Cardiac septum (tissue), 1 donor: ENCODE data around the gene FURIN. TPM values are rescaled to one million over a fixed set of nuclear protein-coding genes. Genes with fewer than 3 reads are reported as not detected.
"Not testable (repeated sequence)": the region's sequence is repeated elsewhere in the genome, so short reads cannot be mapped to it uniquely, and the experiment has no call there.

Source experiments
- DNase-seq: peaks from one replicate; pipeline ENCODE4 v3.0.0-alpha.2; 2020; ENCODE audit warnings: low spot score
- intact Hi-C: fragments of 100-400 bp; cut with DNase I; formaldehyde crosslinking; loops from one replicate; pipeline ENCODE4 v1.14.0; 2022
- total RNA-seq: library from RNA; stranded (reverse); fragmentation: NEBNext Ultra II Directional; extraction: Animal tissue kit (Norgen Biotek cat#: 25700); gene quantifications from one replicate; pipeline ENCODE4 v1.2.1, GENCODE V29; 2021
- donor health status: DM: no; HTN: no; CAD: no.

FURIN gene
- total RNA-seq, 1 donor from 2014 or later: 43.9 TPM

- no peak for DNase-seq
- intact Hi-C loops: no loop called here
Observed at GRCh38 chr15:90840157-90840855, 28.1 kb upstream of the FURIN start.

DNA sequence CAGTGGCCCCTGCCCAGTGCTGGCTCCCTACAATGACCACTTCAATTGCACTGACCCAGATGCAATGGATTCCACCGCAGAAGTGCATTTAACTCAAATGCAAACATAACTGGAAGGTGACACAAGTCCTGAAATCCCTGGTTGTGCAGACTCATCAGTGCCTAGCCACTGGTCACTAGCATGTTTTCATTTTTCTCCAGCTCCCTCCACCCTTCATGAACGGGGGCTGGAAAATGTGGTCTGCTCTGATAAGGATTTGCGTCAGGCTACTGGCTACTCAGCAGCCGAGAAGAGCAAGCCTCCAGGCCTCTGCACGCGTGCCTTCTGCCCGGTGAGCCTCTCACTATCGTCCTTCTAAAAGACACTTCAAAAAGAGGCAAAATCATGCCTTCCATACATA is 27.4 kb upstream of the FURIN start:
- intact Hi-C loops: no loop called here
- DNase-seq: no peak

DNA sequence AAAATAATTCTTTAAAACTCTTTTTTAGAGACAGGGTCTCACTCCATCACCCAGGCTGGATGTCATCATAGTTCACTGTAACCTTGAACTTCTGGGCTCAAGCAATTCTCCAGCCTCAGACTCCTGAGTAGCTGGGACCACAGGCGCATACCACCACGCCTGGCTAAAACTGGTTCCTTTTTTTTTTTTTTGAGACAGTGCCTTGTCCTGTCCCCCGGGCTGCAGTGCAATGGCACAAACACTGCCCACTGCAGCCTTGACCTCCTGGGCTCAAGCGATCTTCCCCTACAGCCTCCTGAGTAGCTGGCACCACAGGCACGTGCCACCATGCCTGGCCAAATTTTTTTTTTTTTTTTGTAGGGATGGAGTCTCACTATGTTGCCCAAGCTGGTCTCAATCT is 23.7 kb upstream of the FURIN start:
- DNase-seq: no peak
- intact Hi-C loops: no loop called here

DNA sequence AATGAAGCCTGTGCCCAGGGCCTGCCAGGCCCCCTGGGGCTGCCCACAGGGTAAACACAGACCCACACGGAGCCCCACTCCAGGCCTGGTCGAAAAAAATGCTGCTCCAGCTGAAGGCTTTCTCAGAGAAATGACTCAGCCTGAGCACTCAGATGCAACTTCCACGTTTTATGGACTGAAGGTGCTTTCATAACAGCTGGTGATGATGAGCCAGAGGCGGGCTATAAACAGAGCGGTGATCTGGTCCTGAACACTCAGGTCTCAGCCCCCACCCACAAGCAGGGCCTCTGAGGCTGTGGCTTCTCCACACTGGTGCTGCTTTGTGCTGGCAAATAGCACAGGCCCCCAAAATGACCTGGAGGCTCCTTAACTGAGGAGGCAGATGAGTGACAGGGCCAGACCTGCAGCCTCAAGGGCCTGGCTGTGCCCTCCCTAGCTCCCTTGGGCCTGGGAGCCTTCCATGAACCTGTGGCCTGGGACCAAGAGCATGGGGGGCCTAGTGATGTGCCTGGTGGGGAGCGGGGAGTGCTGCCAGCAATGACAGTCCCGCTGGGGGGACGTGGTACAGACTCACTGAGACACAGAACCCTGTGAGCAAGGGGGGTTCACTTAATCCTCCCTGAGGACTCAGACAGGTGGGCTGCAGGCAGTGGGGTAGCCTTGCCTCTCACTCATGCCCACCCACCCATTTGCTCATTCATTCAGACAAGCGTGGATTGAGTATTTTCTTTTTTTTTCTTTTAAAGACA is 23.0 kb upstream of the FURIN start:
- DNase-seq: peak; percentile 76
- intact Hi-C loops: no loop called here

- intact Hi-C loops, DNase-seq: not testable (repeated sequence)
Observed at GRCh38 chr15:90849424-90849823, 19.0 kb upstream of the FURIN start.

DNA sequence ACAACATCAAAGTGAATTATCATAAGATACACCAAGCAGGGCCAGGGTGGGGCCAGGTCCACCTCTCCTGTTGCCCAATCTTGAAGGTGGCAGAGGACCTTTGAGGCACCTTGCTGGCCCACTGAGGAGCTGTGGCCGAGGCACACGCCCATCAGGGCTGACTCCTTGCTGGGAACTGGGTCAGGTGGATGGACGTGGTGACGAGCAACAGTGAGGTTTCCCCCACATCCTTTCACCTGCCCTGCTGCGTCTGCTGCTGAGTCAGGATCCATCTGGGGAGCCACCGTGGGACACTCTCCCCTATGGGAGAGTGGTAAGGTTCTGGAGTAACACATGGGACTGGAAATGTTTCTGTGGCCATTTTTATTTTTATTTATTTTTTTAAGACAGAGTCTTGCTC is 17.3 kb upstream of the FURIN start:
- intact Hi-C loops: no loop called here
- no peak for DNase-seq

GRCh38 chr15:90851940-90852339 is 16.4 kb upstream of the FURIN start:
- intact Hi-C loops: no loop called here
- no peak for DNase-seq

DNA sequence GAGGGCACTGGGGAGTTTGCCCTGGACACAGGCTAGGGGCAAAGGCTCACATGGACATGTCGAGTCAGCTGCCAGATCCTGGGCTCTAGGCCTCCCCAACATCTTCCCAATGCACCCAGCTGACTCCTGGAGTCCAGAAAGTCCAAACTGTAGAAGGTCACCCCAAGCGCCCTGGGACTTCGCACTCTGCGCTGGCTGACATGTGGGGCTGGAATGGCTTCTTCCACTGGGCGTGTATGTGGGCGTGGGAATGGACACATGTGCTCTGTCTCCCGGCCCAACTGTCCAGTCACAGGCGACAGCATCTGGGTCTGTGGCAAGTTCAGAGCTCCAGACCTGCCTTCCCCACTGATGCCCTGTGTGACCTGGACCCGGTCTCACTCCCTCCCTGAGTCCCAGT is 13.2 kb upstream of the FURIN start:
- DNase-seq: no peak
- intact Hi-C loops: no loop called here

- no peak for DNase-seq
- intact Hi-C loops: no loop called here
Observed at GRCh38 chr15:90857337-90857736, 11.1 kb upstream of the FURIN start.

DNA sequence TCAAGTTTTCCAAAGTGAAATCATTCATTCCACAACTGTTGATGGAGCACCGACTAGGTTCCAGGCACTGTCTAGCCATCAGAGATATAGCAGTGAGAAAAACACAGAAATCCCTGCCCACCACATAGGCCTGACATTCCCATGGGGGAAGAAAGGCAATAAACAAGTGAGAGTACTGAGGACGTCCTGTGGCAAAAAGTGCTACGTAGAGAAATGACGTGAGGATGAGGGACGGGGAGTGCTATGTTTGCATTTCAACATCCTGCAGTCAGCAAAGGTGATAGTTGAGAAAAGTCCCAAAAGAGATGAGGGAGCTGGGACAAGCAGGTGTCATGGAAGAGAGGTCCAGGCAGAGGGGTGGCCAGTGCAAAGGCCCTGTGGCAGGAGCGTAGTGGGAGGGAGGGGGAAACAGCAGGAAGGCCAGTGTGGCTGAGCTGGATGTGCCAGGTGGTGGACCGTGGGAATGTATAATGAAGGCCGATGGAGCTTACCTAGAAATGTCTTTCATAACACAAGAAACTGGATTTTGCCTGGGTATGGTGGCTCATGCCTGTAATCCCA is 10.4 kb upstream of the FURIN start:
- intact Hi-C loops: no loop called here
- no peak for DNase-seq

- DNase-seq: no peak
- intact Hi-C loops: no loop called here
Observed at GRCh38 chr15:90859234-90860131, 8.9 kb upstream of the FURIN start.

DNA sequence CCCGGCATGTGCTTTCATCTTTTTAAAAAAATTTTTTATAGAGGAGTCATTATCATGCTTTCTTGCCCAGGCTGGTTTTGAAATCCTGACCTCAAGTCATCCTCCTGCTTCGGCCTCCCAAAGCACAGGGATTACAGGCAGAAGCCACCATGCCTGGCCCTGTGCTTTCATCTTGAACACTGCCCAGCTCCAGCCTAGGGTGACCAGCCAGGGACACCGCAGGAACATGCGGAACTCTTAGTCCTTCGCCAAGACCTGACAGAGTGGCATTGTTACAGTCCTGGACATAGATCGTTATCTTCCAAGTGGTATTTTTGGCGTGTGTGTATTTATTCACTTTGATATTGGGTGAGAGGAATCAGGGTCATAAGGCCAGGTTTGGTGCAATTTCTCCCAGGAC is 7.9 kb upstream of the FURIN start:
- DNase-seq: no peak
- intact Hi-C loops: no loop called here

- no peak for DNase-seq
- intact Hi-C loops: no loop called here
Observed at GRCh38 chr15:90860942-90861675, 7.3 kb upstream of the FURIN start.

GRCh38 chr15:90862487-90862886 is 5.9 kb upstream of the FURIN start:
- intact Hi-C loops: no loop called here

GRCh38 chr15:90862964-90863778 is 5.2 kb upstream of the FURIN start:
- DNase-seq: no peak
- intact Hi-C loops: no loop called here

More at GRCh38 chr15:90862487-90862886, 5.9 kb upstream of the FURIN start:
- no peak for DNase-seq

GRCh38 chr15:90863987-90864386 is 4.4 kb upstream of the FURIN start:
- intact Hi-C loops: no loop called here
- no peak for DNase-seq

DNA sequence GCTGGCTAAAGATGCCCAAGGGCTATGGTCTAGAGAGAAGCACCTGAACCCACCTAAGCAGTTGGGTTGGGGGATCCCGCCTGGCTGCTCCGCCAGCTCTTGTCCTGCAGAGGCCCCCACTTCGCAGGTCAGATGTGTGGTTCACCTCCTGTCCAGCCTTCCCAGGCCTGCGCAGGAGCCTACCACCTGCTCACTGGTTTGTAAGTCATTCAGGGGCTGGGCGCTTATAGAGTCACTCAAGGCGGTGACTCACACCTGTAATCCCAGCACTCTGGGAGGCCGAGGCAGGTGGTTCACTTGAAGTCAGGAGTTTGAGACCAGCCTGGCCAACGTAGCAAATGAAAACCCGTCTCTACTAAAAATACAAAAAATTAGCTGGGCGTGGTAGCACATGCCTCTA is 3.9 kb upstream of the FURIN start:
- DNase-seq: no peak
- intact Hi-C loops: no loop called here

DNA sequence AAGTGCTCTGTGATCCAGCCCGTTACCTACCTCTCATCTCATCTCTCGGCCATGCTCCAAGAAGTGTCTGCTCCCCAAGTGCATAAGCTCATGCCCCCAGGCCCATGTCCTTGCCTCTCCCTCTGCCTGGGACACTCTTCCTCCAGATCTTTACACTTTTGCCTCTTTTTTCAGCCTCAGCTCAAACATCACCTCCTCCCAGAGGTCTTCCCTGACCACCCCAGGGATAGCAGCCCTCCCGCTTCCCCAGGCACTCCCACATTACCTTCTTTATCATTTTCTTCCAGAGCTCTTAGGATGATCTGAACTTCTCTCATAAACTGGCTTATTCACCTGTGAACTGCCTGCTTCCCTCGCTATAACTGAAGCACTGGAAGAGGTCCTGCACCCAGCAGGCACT is 2.7 kb upstream of the FURIN start:
- intact Hi-C loops: no loop called here

More for the DNA sequence above, 2.7 kb upstream of the FURIN start:
- no peak for DNase-seq
